ENCODE results near the gene PRXL2B. TPM values are rescaled to one million over a fixed set of nuclear protein-coding genes. Genes with fewer than 3 reads are reported as not detected.

The PRXL2B gene
- total RNA-seq, 1 donor from 2014 or later: 8.2 TPM

GRCh38 chr1:2544875-2545640 is 41.5 kb upstream of the PRXL2B start:
- TF ChIP-seq, protein P1, sequence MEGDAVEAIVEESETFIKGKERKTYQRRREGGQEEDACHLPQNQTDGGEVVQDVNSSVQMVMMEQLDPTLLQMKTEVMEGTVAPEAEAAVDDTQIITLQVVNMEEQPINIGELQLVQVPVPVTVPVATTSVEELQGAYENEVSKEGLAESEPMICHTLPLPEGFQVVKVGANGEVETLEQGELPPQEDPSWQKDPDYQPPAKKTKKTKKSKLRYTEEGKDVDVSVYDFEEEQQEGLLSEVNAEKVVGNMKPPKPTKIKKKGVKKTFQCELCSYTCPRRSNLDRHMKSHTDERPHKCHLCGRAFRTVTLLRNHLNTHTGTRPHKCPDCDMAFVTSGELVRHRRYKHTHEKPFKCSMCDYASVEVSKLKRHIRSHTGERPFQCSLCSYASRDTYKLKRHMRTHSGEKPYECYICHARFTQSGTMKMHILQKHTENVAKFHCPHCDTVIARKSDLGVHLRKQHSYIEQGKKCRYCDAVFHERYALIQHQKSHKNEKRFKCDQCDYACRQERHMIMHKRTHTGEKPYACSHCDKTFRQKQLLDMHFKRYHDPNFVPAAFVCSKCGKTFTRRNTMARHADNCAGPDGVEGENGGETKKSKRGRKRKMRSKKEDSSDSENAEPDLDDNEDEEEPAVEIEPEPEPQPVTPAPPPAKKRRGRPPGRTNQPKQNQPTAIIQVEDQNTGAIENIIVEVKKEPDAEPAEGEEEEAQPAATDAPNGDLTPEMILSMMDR (IDR thresholded peaks at IDR 0.05; ENCODE audit: borderline replicate concordance): no peak
- Histone ChIP-seq H3K4me1 (peaks cover 97% of the 10 kb centered on the region), H3K27ac (replicated peaks) (peak overlapping the region; percentile 97), H3K9me3 (replicated peaks) (no peaks in the 10 kb centered on the region), H3K36me3 (no peaks in the 10 kb centered on the region), H3K4me3 (peak overlapping the region; percentile 9), H3K27me3 (ENCODE audit: low read depth) (peaks cover 18% of the 10 kb centered on the region)
- intact Hi-C loops (cut with micrococcal nuclease): no loop called here
- no peak for DNase-seq

GRCh38 chr1:2545754-2546514 is 40.6 kb upstream of the PRXL2B start:
- Histone ChIP-seq H3K9me3 (replicated peaks) (no peaks in the 10 kb centered on the region), H3K27me3 (ENCODE audit: low read depth) (peaks cover 9% of the 10 kb centered on the region), H3K36me3 (no peaks in the 10 kb centered on the region), H3K4me1 (peaks cover 91% of the 10 kb centered on the region), H3K27ac (replicated peaks) (peak overlapping the region; percentile 97), H3K4me3 (peak overlapping the region; percentile 73)
- TF ChIP-seq, protein P1 (IDR thresholded peaks at IDR 0.05; ENCODE audit: borderline replicate concordance): no peak
- peak; percentile 91 for DNase-seq
- intact Hi-C loops (cut with micrococcal nuclease): no loop called here

DNA sequence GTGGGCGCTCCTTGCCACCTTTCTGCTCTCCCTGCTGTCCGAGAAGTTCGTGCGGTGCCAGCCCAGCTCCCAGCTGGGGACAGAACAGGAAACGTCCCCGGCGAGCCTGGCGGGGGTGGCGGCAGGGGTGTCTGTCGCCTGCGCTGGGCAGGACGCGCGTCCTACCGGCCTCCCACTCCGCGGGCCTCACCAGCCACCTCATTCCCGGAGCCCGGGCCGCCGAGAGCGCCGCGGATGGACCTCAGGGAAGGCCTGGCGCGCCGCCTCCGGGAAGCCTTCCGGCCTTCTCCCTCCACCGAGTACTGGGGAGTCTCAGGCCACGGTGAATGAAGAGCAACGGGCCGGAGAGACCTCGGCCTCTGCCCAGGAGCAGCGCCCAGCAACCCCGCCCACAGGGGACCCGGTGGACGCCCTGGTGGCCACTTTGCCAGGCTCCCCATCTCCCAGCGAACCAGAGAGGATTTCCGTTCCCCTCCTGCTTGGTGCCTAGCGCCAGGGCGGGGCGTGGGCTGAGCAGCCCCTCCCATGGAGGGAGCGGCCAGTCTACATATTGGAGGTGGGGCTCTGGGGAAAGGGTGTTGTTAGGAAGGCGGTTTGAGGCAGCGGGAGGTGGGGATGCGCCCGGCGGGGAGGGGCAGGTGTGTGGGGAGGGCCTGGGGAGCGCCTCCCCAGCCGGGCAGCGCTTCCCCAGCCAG is 39.9 kb upstream of the PRXL2B start:
- H3K9me3 ChIP-seq (replicated peaks): no peaks in the 10 kb centered on the region
- TF ChIP-seq, protein P1 (IDR thresholded peaks at IDR 0.05; ENCODE audit: borderline replicate concordance): peak; percentile 34
- peak overlapping the region; percentile 97 for H3K27ac ChIP-seq (replicated peaks)
- peaks cover 84% of the 10 kb centered on the region for H3K4me1 ChIP-seq
- intact Hi-C loops (cut with micrococcal nuclease): no loop called here
- peak; percentile 83 for DNase-seq
- peaks cover 4% of the 10 kb centered on the region for H3K27me3 ChIP-seq (ENCODE audit: low read depth)
- H3K36me3 ChIP-seq: no peaks in the 10 kb centered on the region
- H3K4me3 ChIP-seq: peak overlapping the region; percentile 73

GRCh38 chr1:2547210-2548067 is 39.1 kb upstream of the PRXL2B start:
- H3K27ac ChIP-seq (replicated peaks): peak overlapping the region; percentile 97
- H3K4me3 ChIP-seq: peak overlapping the region; percentile 73
- no peaks in the 10 kb centered on the region for H3K9me3 ChIP-seq (replicated peaks)
- no peak for DNase-seq
- no peaks in the 10 kb centered on the region for H3K27me3 ChIP-seq (ENCODE audit: low read depth)
- H3K4me1 ChIP-seq: peaks cover 76% of the 10 kb centered on the region
- TF ChIP-seq, protein P1 (IDR thresholded peaks at IDR 0.05; ENCODE audit: borderline replicate concordance): no peak
- intact Hi-C loops (cut with micrococcal nuclease): no loop called here
- no peaks in the 10 kb centered on the region for H3K36me3 ChIP-seq
